AG08396 (cell line): ENCODE data around the gene CYP46A1.

Source experiments
- DNase-seq: peaks from one replicate; pipeline ENCODE4 v3.0.0; 2012; ENCODE audit warnings: low spot score, mixed read lengths

The CYP46A1 gene

DNA sequence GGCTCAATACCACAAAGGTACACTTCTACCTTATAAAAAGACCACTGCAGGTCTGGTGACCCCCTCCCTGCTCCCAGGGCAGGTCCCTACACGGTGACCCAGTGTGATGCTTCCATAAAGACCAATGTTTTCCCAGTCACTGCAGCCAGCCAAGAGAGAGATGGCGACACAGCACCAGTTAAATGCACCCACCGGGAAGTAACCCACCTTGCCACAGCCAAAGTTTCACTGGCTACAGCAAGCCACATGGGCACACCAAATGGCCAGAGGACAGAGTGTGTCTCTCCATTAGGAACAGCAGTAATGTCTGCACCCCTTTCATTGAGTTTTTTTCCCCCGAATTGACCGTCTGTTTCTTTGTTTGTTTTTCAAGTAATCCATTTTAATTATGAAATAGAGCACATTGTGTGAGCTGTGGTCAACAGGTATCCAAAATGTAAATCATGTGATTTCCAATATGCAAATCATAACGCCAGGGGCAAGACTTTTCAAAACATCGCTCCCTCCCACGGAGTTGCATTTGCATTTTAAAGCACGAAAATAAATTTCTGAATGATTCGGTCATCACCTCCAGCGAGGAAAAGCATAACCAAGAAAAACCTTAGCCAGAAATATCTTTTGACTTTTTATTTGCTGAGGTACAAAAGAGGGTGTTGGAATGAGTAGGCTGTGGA is 60.2 kb downstream of the CYP46A1 start:
- DNase-seq = no peak

DNA sequence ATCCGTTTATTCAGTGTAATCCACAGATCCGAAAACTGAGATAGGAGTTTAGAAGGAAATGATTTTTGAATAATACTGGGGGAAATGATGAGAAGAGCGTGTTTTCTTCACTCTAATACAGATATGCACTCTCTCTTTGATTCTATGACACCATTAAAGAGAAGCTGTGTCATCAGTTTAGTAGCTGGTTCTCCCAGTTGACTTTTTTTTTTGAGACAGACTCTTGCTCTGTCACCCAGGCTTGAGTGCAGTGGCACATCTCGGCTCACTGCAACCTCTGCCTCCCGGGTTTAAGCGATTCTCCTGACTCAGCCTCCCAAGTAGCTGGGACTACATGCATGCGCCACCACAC is 60.8 kb downstream of the CYP46A1 start:
- DNase-seq = no peak

DNA sequence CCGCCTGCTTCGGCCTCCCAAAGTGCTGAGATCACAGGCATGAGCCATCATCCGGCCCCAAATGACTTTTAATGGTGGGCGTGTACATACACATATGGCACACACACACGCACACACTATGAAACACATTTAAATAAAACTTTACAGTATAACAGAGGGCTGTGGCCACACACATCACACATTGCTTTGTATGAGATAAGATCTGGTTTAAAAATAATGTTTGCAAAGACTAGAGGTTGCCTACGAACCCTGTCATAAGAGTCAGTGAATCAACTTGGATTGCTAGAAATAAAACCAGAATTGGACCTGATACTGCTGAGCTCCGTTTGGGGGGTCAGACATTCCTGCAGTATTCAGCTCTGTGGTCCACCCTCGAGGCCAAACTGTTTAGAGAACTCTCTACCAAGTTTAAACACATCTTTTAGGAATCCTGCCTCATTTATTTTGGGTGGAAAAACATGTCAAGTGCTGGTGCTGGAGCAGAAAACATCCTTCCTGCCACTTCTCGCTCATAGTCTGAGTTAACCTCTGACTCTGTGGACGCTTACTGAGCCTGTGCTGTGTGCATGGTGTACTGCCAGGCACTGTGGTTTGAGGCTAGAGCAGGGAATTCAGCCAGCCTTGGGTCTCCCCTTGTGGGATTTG is 61.3 kb downstream of the CYP46A1 start:
- peak; percentile 72 for DNase-seq

DNA sequence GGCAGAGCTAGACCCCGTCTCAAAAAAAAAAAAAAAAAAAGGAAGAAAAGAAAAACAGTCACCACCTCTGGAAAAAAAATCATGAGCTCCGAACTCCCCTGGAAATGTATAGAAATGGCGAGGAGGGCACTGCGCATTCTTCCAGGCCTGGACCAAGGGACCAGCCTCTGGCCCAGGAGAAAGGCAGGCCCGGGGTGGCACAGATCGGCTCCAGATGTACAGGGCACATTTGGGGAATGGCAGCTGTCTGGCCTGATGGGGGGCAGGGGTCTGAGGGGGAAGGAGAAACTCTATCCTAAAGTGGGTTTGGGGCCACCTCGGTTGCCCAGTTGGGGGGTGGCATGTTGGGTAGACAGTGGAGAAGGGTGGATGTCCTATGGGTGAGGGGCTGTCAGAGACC is 63.1 kb downstream of the CYP46A1 start:
- DNase-seq = no peak

DNA sequence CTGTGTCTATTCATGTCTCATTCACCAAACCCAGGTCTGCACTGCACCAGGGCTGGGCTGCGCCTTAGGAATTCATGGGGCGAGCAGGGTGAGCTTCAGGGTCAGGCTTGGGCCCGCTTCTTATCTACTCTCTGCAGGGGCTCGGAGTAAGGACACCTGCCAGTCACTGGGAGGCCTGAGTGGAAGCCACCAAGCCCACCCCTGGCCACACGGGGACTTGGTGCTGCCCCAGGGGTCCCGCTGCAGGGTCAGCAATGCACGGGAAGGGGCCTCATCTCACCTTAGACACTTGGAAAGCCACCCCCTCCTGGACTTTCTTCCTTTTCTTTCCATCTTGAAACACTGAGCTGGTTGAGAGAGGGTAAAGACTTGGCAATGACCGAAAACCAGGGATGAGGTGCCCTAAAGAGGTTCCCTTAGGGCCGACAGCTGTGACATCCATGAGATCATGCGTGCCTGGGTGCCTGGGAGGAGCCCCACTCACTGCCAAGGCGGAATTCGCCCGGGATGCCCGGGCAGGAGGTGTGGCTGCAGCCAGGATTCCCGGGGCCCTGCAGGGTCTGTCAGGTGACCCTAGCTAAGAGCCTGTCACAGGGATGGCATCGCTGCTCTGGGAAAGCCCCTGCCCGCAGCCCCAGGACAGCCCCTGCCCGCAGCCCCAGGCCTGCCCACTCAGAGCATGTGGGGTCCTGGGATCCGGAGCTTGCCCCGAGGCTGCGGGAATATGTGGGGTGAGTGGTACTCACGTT is 63.7 kb downstream of the CYP46A1 start:
- DNase-seq = no peak

DNA sequence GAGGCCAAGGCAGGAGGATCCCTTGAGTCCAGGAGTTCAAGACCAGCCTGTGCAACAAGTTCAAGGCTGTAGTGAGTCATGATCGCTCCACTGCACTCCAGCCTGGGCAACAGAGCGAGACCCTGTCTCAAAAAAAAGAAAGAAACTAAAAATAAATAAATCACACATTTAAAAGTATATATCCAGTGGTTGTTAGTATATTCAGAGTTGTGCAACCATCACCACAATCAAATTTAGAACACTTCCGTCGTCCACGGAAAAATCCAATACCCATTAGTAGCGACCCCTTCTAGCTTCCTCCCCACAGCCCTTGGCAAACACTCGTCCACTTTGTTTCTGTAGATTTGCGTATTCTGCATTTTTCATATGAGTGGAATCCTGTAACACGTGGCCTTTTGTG is 64.4 kb downstream of the CYP46A1 start:
- DNase-seq = no peak

DNA sequence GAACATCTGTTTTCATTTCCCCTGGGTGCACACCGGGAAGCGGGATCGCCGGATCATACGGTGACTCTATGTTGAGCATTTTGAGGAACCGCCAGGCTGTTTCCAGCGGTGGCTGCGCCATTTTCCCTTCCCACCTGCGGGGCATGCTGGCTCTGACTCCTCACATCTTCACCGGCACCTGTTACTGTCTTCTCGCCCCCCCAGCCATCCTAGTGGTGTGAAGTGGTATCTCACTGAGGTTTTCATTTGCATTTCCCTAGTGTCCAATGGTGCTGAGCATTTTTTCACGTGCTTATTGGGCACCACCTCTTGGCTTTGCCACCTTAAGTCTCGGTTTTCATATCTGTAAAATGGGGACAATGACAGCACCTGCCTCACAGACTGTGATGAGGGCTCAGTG is 65.0 kb downstream of the CYP46A1 start:
- no peak for DNase-seq

DNA sequence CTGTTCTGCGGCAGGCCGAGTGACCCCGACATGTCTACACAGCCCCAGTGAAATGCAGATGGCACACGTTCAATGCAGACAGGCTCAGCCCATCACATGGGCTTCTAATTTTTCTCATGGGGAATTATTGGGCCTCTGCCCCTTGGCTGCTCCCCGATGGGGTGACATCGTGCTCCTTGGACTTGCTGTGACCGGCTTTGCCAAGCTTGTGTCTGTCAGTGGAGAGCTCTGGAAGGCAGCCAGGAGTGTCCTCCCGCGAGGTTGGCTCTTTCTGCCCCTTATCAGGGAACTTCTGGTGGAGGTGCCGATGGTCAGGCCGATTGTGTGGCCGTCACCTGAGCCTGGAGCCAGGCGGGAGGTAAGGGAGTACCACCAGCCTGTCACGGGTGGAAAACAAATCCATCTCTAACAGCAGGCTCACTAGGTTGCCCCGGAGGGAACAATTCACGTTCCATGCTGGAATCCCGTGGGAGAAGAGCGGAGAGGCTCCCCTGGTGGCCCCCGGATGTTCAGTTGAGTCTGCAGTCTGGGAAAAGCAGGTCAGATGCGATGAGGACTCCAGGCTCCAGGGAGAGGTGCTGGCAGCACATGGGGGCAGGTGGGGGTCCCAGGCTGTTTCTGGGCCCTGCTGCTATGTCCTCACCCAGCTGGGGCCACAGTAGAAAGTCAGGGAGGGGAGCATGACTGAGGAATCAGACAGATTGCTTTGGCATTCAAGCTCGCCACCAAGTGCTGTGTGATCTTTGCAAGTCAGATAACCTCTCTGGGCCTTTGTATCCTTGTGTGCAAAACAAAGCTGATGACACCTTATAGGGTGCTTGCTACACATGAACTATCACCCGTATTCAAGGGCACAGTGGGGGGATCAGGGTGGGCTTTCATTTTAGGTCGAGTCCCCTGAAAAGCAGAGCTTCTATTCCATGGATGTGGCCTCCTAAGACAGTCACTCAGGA is 65.9 kb downstream of the CYP46A1 start:
- peak; percentile 20 for DNase-seq

DNA sequence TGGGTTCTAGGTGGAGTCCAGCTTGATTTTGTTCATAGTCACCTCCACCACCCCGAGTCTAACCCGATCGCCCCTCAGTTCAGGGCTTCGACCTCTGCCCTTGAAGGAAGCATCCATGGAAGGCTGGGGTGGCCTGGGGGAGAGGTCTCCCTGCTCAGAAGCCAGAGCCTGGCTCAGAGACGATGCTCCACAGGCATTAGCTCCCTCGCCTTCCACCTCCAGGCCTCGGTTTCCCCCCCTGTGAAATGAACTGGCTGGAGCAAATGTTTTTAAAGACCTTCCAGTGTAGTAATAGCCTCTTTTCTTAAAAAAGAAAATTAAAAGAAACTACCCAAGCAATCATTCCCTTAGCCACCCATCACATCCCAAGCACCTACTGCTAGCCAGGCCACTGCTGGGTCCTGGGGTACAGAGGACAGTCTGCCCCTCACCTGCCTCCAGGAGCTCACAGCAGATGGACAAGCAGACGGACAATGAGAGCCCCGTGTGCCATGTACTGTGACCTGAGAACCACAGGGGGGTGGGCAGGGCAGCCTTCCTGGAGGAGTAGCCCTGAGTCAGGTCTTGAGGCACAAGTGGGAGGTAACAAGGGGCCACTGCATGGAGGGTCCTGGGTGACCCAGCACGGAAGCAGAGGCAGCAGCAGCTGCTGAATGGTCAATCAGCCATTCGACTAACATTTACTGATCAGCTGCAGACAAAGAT is 66.8 kb downstream of the CYP46A1 start:
- DNase-seq = no peak

DNA sequence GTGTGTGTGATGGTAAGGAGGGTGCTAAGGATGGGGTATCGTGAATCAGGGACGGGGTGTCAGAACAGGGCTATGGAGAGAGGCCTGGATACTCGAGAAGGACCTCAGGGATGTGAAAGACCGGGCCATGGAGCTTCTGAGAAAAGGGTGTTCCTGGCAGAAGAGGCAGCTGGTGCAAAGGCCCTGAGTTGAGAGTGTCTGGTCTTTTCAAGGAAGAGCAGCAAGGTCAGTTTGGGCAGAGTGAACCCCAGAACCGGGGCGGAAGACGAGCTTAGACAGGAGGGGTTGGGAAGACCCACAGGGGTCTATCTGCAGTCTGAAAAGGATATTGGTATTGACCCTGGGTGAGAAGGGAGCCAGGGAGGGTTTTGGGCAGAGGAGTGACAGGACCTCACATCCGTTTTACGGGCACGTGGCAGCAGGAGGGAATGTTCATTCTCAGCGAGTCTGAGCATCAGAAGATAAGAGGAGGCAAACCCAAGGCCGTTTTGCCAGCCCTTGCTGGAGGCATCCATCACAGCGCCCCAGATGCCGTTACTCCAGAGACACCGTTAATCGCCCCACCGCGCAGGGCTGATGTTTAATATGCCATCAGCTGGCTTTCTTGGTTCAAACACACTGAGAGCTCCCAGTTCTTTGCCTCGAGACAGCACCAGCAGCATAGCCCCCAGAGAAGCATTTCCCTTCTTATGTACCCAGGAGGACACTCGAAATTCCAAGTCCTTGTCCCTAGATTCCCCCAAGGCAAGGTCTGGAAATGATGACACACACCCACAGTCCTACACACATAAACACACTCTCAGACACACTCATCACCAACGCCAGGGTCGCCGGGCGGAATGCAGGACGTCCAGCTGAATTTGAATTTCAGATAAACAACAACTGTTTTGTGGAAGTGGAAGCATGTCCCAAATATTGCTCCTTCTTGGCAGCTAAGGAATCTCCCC is 67.7 kb downstream of the CYP46A1 start:
- DNase-seq = peak; percentile 65

DNA sequence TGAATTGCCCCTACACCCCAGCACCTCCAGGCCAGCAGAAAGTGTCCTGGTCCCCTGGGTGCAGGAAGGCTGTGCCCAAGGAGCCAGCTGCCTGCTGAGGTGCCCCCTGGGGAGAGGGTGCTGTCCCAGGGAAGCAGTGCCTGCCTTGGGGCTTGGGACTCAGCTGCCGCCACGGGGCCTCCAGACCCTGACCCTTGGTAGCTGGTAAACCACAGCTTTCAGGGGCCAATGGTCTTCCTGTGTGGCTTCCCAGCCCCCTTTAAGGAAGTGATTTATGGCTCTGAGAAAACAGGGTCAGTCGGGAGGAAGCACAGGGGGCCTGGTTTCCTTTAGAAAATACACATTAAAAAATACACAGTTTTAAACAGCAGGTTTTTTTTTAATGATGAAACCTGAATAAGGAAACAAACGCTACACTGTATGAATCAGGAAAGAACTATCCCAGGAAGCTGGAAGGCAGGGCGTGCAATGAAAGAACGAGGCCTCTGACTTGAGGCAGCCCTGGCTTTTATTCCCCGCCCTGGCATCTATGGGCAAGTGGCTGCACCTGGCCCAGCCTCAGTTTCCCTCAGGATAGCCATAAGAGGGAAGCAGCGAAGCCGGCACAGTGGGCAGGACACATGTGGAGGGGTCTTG is 68.5 kb downstream of the CYP46A1 start:
- peak; percentile 81 for DNase-seq

DNA sequence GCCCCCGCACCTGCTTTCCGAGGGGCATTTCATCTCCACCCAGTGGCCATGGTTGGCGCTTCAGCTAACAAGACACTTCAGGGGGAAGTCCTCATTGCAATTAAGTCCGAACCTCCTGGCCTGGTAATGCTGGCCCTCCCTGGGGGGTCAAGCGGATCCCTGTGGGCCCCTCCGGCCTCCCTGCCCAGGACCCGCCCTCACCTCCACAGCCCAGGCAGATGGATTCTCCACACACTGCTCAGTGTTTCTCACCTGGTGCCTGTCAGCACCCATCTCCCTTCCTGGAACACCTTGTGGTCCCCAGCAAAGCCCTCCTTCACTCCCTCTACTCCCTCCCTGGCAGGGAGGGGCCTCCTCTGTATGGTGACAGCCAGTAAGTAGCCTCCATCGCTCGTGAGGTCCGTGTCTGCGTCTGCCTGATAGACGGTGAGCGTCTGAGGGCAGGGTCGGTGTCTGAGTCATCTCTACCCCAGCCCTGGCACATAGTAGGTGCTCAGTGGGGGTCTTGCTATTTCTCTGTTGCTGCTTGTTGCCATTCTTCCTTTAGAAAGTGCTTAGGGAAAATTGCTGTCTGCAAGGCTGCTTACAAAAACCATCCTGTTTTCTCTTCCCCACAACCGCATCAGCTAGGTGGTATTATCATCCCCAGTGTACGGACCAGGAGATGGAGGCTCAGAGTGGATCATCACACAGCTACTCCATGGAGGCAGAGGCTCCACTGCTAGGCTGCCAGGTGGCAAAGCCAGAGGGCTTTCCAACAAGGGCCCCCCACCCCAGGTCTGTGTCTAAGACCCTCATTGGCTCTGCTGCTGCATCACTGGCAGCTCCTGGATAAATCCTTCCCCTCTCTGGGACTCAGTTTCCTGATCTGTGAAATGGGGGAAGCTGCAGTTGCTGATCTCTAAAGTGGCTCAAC is 69.4 kb downstream of the CYP46A1 start:
- DNase-seq = no peak

DNA sequence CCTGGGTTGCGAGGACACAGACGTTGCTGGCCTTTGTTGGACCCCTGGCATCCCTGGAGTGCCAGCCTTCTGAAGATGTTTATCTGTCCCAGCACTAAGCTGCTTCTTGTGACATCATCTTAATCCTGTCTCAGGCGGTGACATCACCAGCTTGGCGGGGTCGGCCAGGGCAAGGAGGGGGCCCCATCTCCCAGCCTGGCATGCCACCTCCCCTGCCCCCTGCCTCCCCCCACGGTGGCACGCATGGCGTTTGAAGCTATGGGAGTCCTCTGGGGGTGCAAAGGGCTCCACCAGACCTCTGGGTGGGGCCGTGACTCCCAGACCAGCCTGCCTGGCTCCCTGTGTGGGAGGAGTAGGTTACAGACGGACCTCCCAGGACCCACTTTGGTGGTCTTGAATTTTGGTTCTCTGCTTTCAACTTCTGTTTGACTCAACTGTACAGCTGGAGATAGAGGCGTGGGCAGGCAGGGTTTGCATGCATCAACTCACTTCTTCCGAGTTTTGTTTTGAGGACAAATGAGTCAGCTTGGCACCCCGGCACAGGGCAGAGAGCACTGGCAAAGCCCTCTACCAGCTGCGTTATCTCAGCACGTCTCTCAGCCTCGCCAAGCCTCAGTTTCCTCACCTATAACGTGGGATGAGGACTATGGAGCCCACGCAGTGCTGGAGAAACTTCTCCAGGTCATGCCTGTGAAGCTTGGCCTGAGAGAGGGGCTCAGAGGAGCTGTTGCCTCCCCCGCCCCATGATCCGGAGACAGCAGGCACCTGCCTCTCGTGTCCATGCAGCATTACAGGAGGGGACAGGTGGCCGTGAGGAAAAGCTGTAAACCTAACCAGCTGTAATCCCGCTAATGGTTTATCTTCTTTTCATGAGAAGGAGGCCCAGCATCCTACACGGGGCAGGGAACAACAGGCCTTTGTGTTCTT is 70.3 kb downstream of the CYP46A1 start:
- DNase-seq = no peak

DNA sequence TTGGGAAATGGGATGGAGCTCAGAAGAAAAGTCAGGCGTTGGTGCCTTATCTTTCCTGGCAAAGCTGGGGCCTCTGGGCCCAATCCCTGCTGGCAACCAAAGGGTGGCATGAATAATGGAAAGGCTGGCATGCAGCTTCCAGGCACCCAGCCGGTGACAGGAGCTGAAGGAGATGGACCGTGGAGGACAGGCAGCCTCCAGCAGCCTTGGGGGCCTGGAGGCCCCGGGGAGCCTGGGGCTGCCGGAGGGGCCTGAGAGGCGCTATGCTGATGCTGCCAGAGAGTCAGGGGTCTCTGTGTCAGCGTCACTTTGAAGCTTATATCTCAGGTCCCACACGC is 70.9 kb downstream of the CYP46A1 start:
- no peak for DNase-seq

DNA sequence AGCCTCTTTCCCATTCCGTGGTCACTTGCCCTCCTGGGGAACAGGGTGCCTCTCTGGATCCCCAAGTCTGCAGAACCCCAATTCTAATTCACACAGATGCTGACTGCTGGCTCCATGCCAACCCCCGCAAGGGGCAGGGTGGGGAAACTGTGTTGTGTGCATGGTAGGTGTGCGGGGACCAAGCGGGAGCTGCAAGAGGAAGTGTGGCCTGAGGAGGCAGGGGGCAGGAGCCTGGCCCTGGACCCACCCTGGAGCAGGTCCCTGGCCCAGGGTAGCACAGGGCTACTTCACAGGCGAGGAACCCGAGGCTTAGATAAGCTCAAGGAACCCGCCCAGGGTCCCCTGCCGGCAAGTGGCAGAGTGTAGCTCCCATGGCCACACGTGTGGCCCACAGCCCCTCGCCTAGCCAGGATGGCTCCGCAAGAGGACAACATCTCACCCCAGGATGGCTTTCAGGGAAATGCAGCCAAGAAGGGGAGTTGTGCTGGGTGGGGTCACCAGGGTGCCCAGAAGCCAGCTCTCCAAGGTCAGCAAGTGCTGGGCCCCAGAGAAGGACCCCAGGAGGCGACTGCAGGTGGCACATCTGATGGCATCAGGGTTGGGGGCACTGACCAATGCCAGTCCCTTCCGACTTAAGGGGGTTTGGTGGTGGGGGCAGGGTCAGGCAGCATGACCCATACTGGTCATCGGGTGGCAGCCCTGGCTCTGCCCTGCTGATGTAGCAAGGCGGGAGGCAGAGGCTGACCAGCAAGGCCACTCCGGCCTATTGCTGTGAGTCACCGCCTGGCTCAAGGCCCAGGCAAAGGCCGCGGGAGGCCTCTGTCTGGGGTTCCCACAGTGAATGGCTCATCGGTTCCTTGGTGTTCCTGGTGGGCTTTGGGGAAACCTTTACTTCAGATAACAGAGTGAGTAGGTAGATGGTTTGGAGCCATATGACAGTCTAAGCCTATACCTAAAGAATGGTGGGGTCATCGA is 71.8 kb downstream of the CYP46A1 start:
- peak; percentile 93 for DNase-seq

DNA sequence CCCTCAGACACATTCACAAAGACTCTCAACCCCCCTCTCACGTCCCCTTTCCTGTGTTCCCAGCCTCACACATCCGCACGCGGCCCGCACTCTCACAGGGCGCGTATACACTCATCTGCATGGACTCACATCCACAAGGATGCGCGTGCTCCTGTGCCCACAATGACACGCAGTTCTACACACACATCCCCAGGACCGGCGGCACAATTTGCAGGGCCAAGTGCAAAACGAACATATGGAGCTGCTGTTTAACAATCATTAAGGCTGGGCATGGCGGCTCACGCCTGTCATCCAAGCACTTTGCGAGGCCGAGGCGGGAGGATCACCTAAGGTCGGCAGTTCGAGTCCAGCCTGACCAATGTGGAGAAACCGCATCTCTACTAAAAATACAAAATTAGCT is 72.7 kb downstream of the CYP46A1 start:
- no peak for DNase-seq
